ENCODE results near the gene MAP3K4.

GRCh38 chr6:160951187-160952030 lies 40.2 kb upstream of the MAP3K4 start:
- TF ChIP-seq CTCF (conservative IDR thresholded peaks at IDR 0.05; ENCODE audit: low read length) (no peak), EZH2phosphoT487 (IDR thresholded peaks at IDR 0.05; ENCODE audit: borderline replicate concordance) (no peak)
